Astrocyte (in vitro differentiated cells and primary cell): ENCODE results near the gene CPZ. TPM values are rescaled to one million over a fixed set of nuclear protein-coding genes. Genes with fewer than 3 reads are reported as not detected.

ENCODE experiments used
- DNase-seq: peaks from one replicate; pipeline ENCODE4 v3.0.0-alpha.2; 2010; ENCODE audit warnings: low read depth
- FAIRE-seq: peaks from 2 replicates; lab custom pipeline; 2011; peaks lifted over from hg19 to GRCh38; lab: Jason Lieb, UNC
- H2AFZ ChIP-seq: 2 replicates; pipeline ENCODE4 v1.6.0; 2012; ENCODE audit warnings: low read depth, low read length, inconsistent platforms
- H3K27ac ChIP-seq: 2 replicates; pipeline ENCODE4 v1.5.1; 2011; ENCODE audit warnings: low read depth, low read length, inconsistent platforms
- H3K27me3 ChIP-seq: 2 replicates; pipeline ENCODE4 v1.6.0; 2011; ENCODE audit warnings: low read length, inconsistent platforms; ENCODE audit not compliant: insufficient read depth
- H3K36me3 ChIP-seq: 2 replicates; pipeline ENCODE4 v1.5.1; 2011; ENCODE audit warnings: low read length, inconsistent platforms; ENCODE audit not compliant: insufficient read depth
- H3K4me1 ChIP-seq: 2 replicates; pipeline ENCODE4 v1.5.1; 2011; ENCODE audit warnings: low read length, inconsistent platforms; ENCODE audit not compliant: insufficient read depth
- H3K4me2 ChIP-seq: 2 replicates; pipeline ENCODE4 v1.6.0; 2012; ENCODE audit warnings: low read length, inconsistent platforms
- H3K4me3 ChIP-seq: 2 replicates; pipeline ENCODE4 v1.5.1; 2011; ENCODE audit warnings: low read depth, mild to moderate bottlenecking, low read length, inconsistent platforms; ENCODE audit not compliant: insufficient read depth
- H3K79me2 ChIP-seq: 2 replicates; pipeline ENCODE4 v1.6.0; 2012; ENCODE audit warnings: mild to moderate bottlenecking, low read length, inconsistent platforms; ENCODE audit not compliant: insufficient read depth
- H3K9ac ChIP-seq: 2 replicates; pipeline ENCODE4 v1.6.0; 2012; ENCODE audit warnings: mild to moderate bottlenecking, low read length, inconsistent platforms
- H3K9me3 ChIP-seq: 2 replicates; pipeline ENCODE4 v1.5.1; 2012; ENCODE audit warnings: low read depth, mild to moderate bottlenecking, low read length, inconsistent platforms; ENCODE audit not compliant: insufficient read depth
- H4K20me1 ChIP-seq: 2 replicates; pipeline ENCODE4 v1.6.0; 2012; ENCODE audit warnings: low read length, inconsistent platforms; ENCODE audit not compliant: insufficient read depth
- H3K27ac Mint-ChIP-seq: one replicate; pipeline ENCODE4 v1.8.0; 2021; ENCODE audit warnings: mild to moderate bottlenecking, mixed read lengths; ENCODE audit not compliant: unreplicated experiment
- H3K27me3 Mint-ChIP-seq: one replicate; pipeline ENCODE4 v1.8.0; 2021; ENCODE audit warnings: low read depth, mixed read lengths; ENCODE audit not compliant: unreplicated experiment
- H3K36me3 Mint-ChIP-seq: one replicate; pipeline ENCODE4 v1.8.0; 2021; ENCODE audit warnings: low read depth, mixed read lengths; ENCODE audit not compliant: unreplicated experiment
- H3K4me1 Mint-ChIP-seq: one replicate; pipeline ENCODE4 v1.8.0; 2021; ENCODE audit warnings: low read depth, mixed read lengths; ENCODE audit not compliant: unreplicated experiment
- H3K4me3 Mint-ChIP-seq: one replicate; pipeline ENCODE4 v1.8.0; 2021; ENCODE audit warnings: mild to moderate bottlenecking, moderate library complexity, mixed read lengths; ENCODE audit not compliant: unreplicated experiment
- H3K9me3 Mint-ChIP-seq: one replicate; pipeline ENCODE4 v1.8.0; 2021; ENCODE audit warnings: mild to moderate bottlenecking, mixed read lengths; ENCODE audit not compliant: unreplicated experiment
- CTCF ChIP-seq: IDR thresholded peaks from 2 replicates; pipeline ENCODE4 v1.5.1; 2011; ENCODE audit warnings: low read depth, mild to moderate bottlenecking, inconsistent platforms, low read length, moderate library complexity; ENCODE audit not compliant: insufficient read depth
- EZH2 ChIP-seq: IDR thresholded peaks from 2 replicates; pipeline ENCODE4 v1.6.1; 2012; ENCODE audit warnings: mild to moderate bottlenecking, low read length, inconsistent platforms; ENCODE audit not compliant: insufficient read depth
- total RNA-seq: library from RNA; stranded (reverse); gene quantifications from 2 replicates; pipeline ENCODE4 v1.2.1, GENCODE V29; 2021

CPZ gene
- total RNA-seq, 1 donor from 2014 or later = 6.3 TPM

- no peaks in the 10 kb centered on the region for H4K20me1 ChIP-seq
- H3K36me3 ChIP-seq = no peaks in the 10 kb centered on the region
- DNase-seq (no peak), FAIRE-seq (no peak)
- no peaks in the 10 kb centered on the region for H3K4me1 Mint-ChIP-seq
- peaks cover 1% of the 10 kb centered on the region for H3K36me3 Mint-ChIP-seq
- no peaks in the 10 kb centered on the region for H3K9me3 ChIP-seq
- peaks cover 54% of the 10 kb centered on the region for H3K27me3 Mint-ChIP-seq
- H3K27me3 ChIP-seq = peaks cover 26% of the 10 kb centered on the region
- TF ChIP-seq EZH2 (no peak), CTCF (no peak)
- H3K27ac Mint-ChIP-seq = no peak overlapping the region
- H2AFZ ChIP-seq = no peak overlapping the region
- H3K4me3 Mint-ChIP-seq = no peak overlapping the region
- no peak overlapping the region for H3K4me3 ChIP-seq
- no peaks in the 10 kb centered on the region for H3K9me3 Mint-ChIP-seq
- H3K79me2 ChIP-seq = no peaks in the 10 kb centered on the region
- no peak overlapping the region for H3K4me2 ChIP-seq
- no peaks in the 10 kb centered on the region for H3K4me1 ChIP-seq
- H3K27ac ChIP-seq = no peak overlapping the region
- H3K9ac ChIP-seq = no peak overlapping the region
Observed at GRCh38 chr4:8577046-8577445, 15.5 kb upstream of the CPZ start.

DNA sequence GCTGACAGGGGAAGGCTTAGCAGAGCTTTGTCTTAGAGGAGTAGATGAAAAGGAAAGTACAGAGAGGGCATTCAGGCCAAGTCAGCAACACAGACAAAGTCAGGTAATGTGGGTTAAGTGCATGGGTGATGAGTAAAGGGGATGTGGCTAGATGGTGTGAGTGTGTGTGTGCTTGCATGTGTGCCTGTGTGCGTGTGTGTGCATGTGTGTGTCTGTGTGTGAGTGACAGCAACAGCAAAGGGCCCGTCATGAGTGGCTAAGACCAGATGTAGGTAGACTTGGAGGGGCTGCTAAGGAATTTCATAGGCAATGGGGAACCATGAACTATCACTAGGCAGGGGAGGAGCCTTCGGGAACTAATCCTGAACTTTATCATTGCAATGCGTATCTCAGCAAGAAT is 14.6 kb upstream of the CPZ start:
- no peaks in the 10 kb centered on the region for H3K36me3 ChIP-seq
- H4K20me1 ChIP-seq = no peaks in the 10 kb centered on the region
- no peak overlapping the region for H3K27ac Mint-ChIP-seq
- no peaks in the 10 kb centered on the region for H3K9me3 Mint-ChIP-seq
- no peak overlapping the region for H3K9ac ChIP-seq
- H3K4me2 ChIP-seq = no peak overlapping the region
- no peak overlapping the region for H2AFZ ChIP-seq
- DNase-seq (no peak), FAIRE-seq (no peak)
- peaks cover 58% of the 10 kb centered on the region for H3K27me3 Mint-ChIP-seq
- no peak overlapping the region for H3K27ac ChIP-seq
- H3K9me3 ChIP-seq = no peaks in the 10 kb centered on the region
- H3K4me3 ChIP-seq = no peak overlapping the region
- peaks cover 1% of the 10 kb centered on the region for H3K36me3 Mint-ChIP-seq
- no peak overlapping the region for H3K4me3 Mint-ChIP-seq
- H3K79me2 ChIP-seq = no peaks in the 10 kb centered on the region
- no peaks in the 10 kb centered on the region for H3K4me1 ChIP-seq
- no peaks in the 10 kb centered on the region for H3K4me1 Mint-ChIP-seq
- H3K27me3 ChIP-seq = peaks cover 31% of the 10 kb centered on the region
- TF ChIP-seq EZH2 (no peak), CTCF (no peak)

GRCh38 chr4:8578717-8579116 is 13.8 kb upstream of the CPZ start:
- H3K4me1 Mint-ChIP-seq = no peaks in the 10 kb centered on the region
- H3K4me3 ChIP-seq = no peak overlapping the region
- H3K27ac Mint-ChIP-seq = no peak overlapping the region
- no peaks in the 10 kb centered on the region for H3K36me3 ChIP-seq
- H3K4me1 ChIP-seq = no peaks in the 10 kb centered on the region
- H3K27me3 Mint-ChIP-seq = peaks cover 63% of the 10 kb centered on the region
- H3K36me3 Mint-ChIP-seq = peaks cover 1% of the 10 kb centered on the region
- no peak overlapping the region for H3K9ac ChIP-seq
- FAIRE-seq (no peak), DNase-seq (no peak)
- peaks cover 34% of the 10 kb centered on the region for H3K27me3 ChIP-seq
- no peaks in the 10 kb centered on the region for H4K20me1 ChIP-seq
- no peak overlapping the region for H3K4me2 ChIP-seq
- H3K27ac ChIP-seq = no peak overlapping the region
- H3K9me3 ChIP-seq = no peaks in the 10 kb centered on the region
- no peak overlapping the region for H3K4me3 Mint-ChIP-seq
- TF ChIP-seq CTCF = no peak
- no peak for TF ChIP-seq EZH2
- no peaks in the 10 kb centered on the region for H3K9me3 Mint-ChIP-seq
- no peak overlapping the region for H2AFZ ChIP-seq
- H3K79me2 ChIP-seq = no peaks in the 10 kb centered on the region
